ENCODE measurements around the gene LGALS16.
"Not testable (repeated sequence)": the region's sequence is repeated elsewhere in the genome, so short reads cannot be mapped to it uniquely, and the experiment has no call there.

- TF ChIP-seq L3MBTL2 (conservative IDR thresholded peaks at IDR 0.05); NFRKB (IDR thresholded peaks at IDR 0.05); LEF1 (IDR thresholded peaks at IDR 0.05; ENCODE audit: borderline replicate concordance); SP1 (IDR thresholded peaks at IDR 0.05); ZNF384 (IDR thresholded peaks at IDR 0.05); HDGF (IDR thresholded peaks at IDR 0.05; ENCODE audit: borderline replicate concordance); FOXM1 (IDR thresholded peaks at IDR 0.05; ENCODE audit: borderline replicate concordance); FOXK2 (IDR thresholded peaks at IDR 0.05); FOXA1 (IDR thresholded peaks at IDR 0.05); BHLHE40 (IDR thresholded peaks at IDR 0.05; ENCODE audit: borderline replicate concordance): not testable (repeated sequence)
Observed at GRCh38 chr19:39688637-39689036, 32.9 kb downstream of the LGALS16 start.

Data from HEK293T (cell line).